MM.1S (cell line): ENCODE measurements around the gene GMPPA.

Experiments used
- DNase-seq: peaks from one replicate; pipeline ENCODE4 v3.0.0-alpha.2; 2015
- H2AFZ ChIP-seq: fragments of 300-600 bp; sonication (generic); 2 replicates; pipeline ENCODE4 v1.6.0; 2016; ENCODE audit warnings: antibody characterized with exemption, low read length
- H3F3A ChIP-seq: fragments of 300-600 bp; sonication (generic); 2 replicates; pipeline ENCODE4 v1.6.1; 2016; ENCODE audit warnings: mild to moderate bottlenecking, antibody characterized with exemption, low read length, moderate library complexity, mixed read lengths; ENCODE audit not compliant: insufficient read depth
- H3K27ac ChIP-seq: fragments of 300-600 bp; sonication (generic); 2 replicates; pipeline ENCODE4 v1.5.1; 2016; ENCODE audit warnings: mild to moderate bottlenecking, low read length
- H3K27me3 ChIP-seq: fragments of 300-600 bp; sonication (generic); replicated peaks from 2 replicates; pipeline ENCODE4 v1.6.0; 2016; ENCODE audit warnings: low read length; ENCODE audit not compliant: insufficient read depth
- H3K36me3 ChIP-seq: fragments of 300-600 bp; sonication (generic); replicated peaks from 2 replicates; pipeline ENCODE4 v1.6.1; 2016; ENCODE audit warnings: mild to moderate bottlenecking, low read length, mixed read lengths; ENCODE audit not compliant: insufficient read depth
- H3K4me1 ChIP-seq: fragments of 300-600 bp; sonication (generic); 2 replicates; pipeline ENCODE4 v1.6.1; 2016; ENCODE audit warnings: low read length, mixed read lengths
- H3K4me2 ChIP-seq: fragments of 300-600 bp; sonication (generic); 2 replicates; pipeline ENCODE4 v1.6.0; 2016; ENCODE audit warnings: low read depth, low read length
- H3K4me3 ChIP-seq: fragments of 300-600 bp; sonication (generic); 2 replicates; pipeline ENCODE4 v1.5.1; 2016; ENCODE audit warnings: low read length, mixed read lengths
- H3K79me2 ChIP-seq: fragments of 300-600 bp; sonication (generic); 2 replicates; pipeline ENCODE4 v1.6.1; 2016; ENCODE audit warnings: mixed run types, low read length, mixed read lengths
- H3K9ac ChIP-seq: fragments of 300-600 bp; sonication (generic); 2 replicates; pipeline ENCODE4 v1.6.1; 2016; ENCODE audit warnings: low read length, mixed read lengths
- H3K9me2 ChIP-seq: fragments of 300-600 bp; sonication (generic); replicated peaks from 2 replicates; pipeline ENCODE4 v1.6.1; 2016; ENCODE audit warnings: mild to moderate bottlenecking, low read length, mixed read lengths; ENCODE audit not compliant: insufficient read depth
- H3K9me3 ChIP-seq: fragments of 300-600 bp; sonication (generic); replicated peaks from 2 replicates; pipeline ENCODE4 v1.6.1; 2016; ENCODE audit warnings: mild to moderate bottlenecking, low read length, mixed read lengths; ENCODE audit not compliant: insufficient read depth
- H4K20me1 ChIP-seq: fragments of 300-600 bp; sonication (generic); 2 replicates; pipeline ENCODE4 v1.6.1; 2016; ENCODE audit warnings: mild to moderate bottlenecking, low read length, moderate library complexity, mixed read lengths; ENCODE audit not compliant: insufficient read depth
- CTCF ChIP-seq: fragments of 300-600 bp; sonication (generic); IDR thresholded peaks from 2 replicates; pipeline ENCODE4 v1.5.1; 2016; ENCODE audit warnings: antibody characterized with exemption, low read length, mixed read lengths
- EZH2 ChIP-seq: fragments of 300-600 bp; sonication (generic); optimal IDR thresholded peaks from 2 replicates; pipeline ENCODE3; 2017; ENCODE audit warnings: low read depth, mild to moderate bottlenecking, antibody characterized with exemption, low read length, mixed read lengths
- EZH2phosphoT487 ChIP-seq: fragments of 300-600 bp; sonication (generic); IDR thresholded peaks from 2 replicates; pipeline ENCODE4 v1.6.1; 2018; ENCODE audit warnings: antibody characterized with exemption, low read length

GMPPA gene

GRCh38 chr2:219492575-219492974 lies 6.1 kb upstream of the GMPPA start:
- no peak overlapping the region for H3K4me2 ChIP-seq
- H3K9me3 ChIP-seq = no peaks in the 10 kb centered on the region
- no peak for DNase-seq
- H3K9ac ChIP-seq = no peak overlapping the region
- H2AFZ ChIP-seq = no peak overlapping the region
- H3K79me2 ChIP-seq = no peaks in the 10 kb centered on the region
- H4K20me1 ChIP-seq = no peaks in the 10 kb centered on the region
- no peaks in the 10 kb centered on the region for H3F3A ChIP-seq
- no peak overlapping the region for H3K4me3 ChIP-seq
- peaks cover 97% of the 10 kb centered on the region for H3K27me3 ChIP-seq
- TF ChIP-seq EZH2 = no peak
- no peak for TF ChIP-seq EZH2phosphoT487
- TF ChIP-seq CTCF = peak; percentile 23
- H3K4me1 ChIP-seq = no peaks in the 10 kb centered on the region
- H3K9me2 ChIP-seq = no peaks in the 10 kb centered on the region
- H3K36me3 ChIP-seq = no peaks in the 10 kb centered on the region
- H3K27ac ChIP-seq = no peak overlapping the region

DNA sequence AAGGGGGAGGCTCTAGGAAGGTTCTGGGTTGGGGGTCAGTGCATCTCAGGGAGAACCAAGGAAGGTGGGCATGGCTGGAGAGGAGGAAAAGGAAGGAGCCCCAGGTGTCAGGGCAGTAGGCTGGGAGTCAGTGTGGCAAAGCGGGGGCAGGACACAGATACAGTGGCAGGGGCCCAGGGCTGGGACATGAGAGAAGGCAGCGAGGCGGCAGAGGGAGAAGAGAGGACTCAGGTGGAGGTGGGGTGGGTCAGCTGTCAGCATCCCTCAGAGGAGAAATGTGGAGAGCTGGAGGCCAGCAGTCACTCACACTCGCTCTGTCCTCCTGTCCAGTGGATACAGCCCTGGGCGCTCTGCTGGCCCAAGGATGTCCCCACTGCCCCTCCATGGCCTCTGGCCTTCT lies 5.6 kb upstream of the GMPPA start:
- TF ChIP-seq EZH2 (no peak), EZH2phosphoT487 (no peak), CTCF (no peak)
- H3K27me3 ChIP-seq = peaks cover 93% of the 10 kb centered on the region
- H3K4me2 ChIP-seq = no peak overlapping the region
- no peak overlapping the region for H3K4me3 ChIP-seq
- H3K36me3 ChIP-seq = no peaks in the 10 kb centered on the region
- no peak overlapping the region for H3K27ac ChIP-seq
- no peaks in the 10 kb centered on the region for H3K79me2 ChIP-seq
- H2AFZ ChIP-seq = no peak overlapping the region
- H3K9ac ChIP-seq = no peak overlapping the region
- H3K9me3 ChIP-seq = no peaks in the 10 kb centered on the region
- H3K4me1 ChIP-seq = no peaks in the 10 kb centered on the region
- no peaks in the 10 kb centered on the region for H3F3A ChIP-seq
- H3K9me2 ChIP-seq = no peaks in the 10 kb centered on the region
- no peak for DNase-seq
- H4K20me1 ChIP-seq = no peaks in the 10 kb centered on the region

- Histone ChIP-seq H3K4me2 (no peak overlapping the region), H3K9ac (no peak overlapping the region), H3K36me3 (no peaks in the 10 kb centered on the region), H3K79me2 (peaks cover 12% of the 10 kb centered on the region), H3K4me3 (no peak overlapping the region), H3K27me3 (peaks cover 74% of the 10 kb centered on the region), H3K9me2 (no peaks in the 10 kb centered on the region), H3K4me1 (peaks cover 7% of the 10 kb centered on the region), H3K9me3 (no peaks in the 10 kb centered on the region), H2AFZ (no peak overlapping the region), H3K27ac (no peak overlapping the region), H3F3A (no peaks in the 10 kb centered on the region), H4K20me1 (no peaks in the 10 kb centered on the region)
- no peak for TF ChIP-seq EZH2
- TF ChIP-seq EZH2phosphoT487 = no peak
- TF ChIP-seq CTCF = no peak
- no peak for DNase-seq
Measured at GRCh38 chr2:219494952-219495530, 3.6 kb upstream of the GMPPA start.
